Esophagus muscularis mucosa (tissue), 4 donors: ENCODE data around the gene BBLN. TPM values are rescaled to one million over a fixed set of nuclear protein-coding genes. Genes with fewer than 3 reads are reported as not detected.

Source experiments
- DNase-seq: peaks from one replicate; pipeline ENCODE4 v3.0.0-alpha.2; 2017; ENCODE audit errors: extremely low spot score
- H3K27ac ChIP-seq, 4 donors: fragments of 200-600 bp; sonication (generic); replicated peaks in 1 of 4; 1 replicate in 3 of 4; 2 replicates in 1 of 4; pipeline ENCODE4 v1.5.1; 2016 to 2019; ENCODE audit warnings: mild to moderate bottlenecking in 1 of 4
- H3K27me3 ChIP-seq, 4 donors: fragments of 200-600 bp; sonication (generic); one replicate each; pipeline versions ENCODE4 v1.5.1 to v1.6.0; 2016 to 2019
- H3K36me3 ChIP-seq, 4 donors: fragments of 200-600 bp; sonication (generic); one replicate each; pipeline ENCODE4 v1.5.1; 2016 to 2019
- H3K4me1 ChIP-seq, 4 donors: fragments of 200-600 bp; sonication (generic); one replicate each; pipeline ENCODE4 v1.5.1; 2016 to 2019
- H3K4me3 ChIP-seq, 4 donors: fragments of 200-600 bp; sonication (generic); 1 replicate in 2 of 4; 2 replicates in 2 of 4; pipeline ENCODE4 v1.5.1; 2016 to 2019; ENCODE audit warnings: mild to moderate bottlenecking in 4 of 4, moderate library complexity in 1 of 4
- H3K9me3 ChIP-seq, 4 donors: fragments of 200-600 bp; sonication (generic); 1 replicate in 3 of 4; 2 replicates in 1 of 4; pipeline ENCODE4 v1.5.1; 2016 to 2019
- EP300 ChIP-seq: sonication (generic); formaldehyde crosslinking; IDR thresholded peaks from one replicate; pipeline ENCODE4 v1.6.1; 2017; ENCODE audit warnings: antibody characterized with exemption
- POLR2A ChIP-seq: fragments of 450-650 bp; IDR thresholded peaks from one replicate; pipeline ENCODE4 v1.6.1; 2017; ENCODE audit warnings: antibody characterized with exemption, moderate library complexity, mild to moderate bottlenecking, low read depth
- POLR2AphosphoS5 ChIP-seq, 2 donors: sonication (generic); formaldehyde crosslinking; IDR thresholded peaks; one replicate each; pipeline ENCODE4 v1.6.1; 2017; ENCODE audit warnings: antibody characterized with exemption in 2 of 2
- WGBS: methylation state at CpG from one replicate; pipeline ENCODE4 v1.1.5; 2018; 5-methylcytosine and 5-hydroxymethylcytosine counted together
- intact Hi-C: fragments of 100-400 bp; cut with DNase I; formaldehyde crosslinking; loops from one replicate; pipeline ENCODE4 v1.15.1; 2023
- total RNA-seq, 4 donors: library from RNA; depleted of rRNA; stranded (reverse); fragments of >200 nt; gene quantifications; one replicate each; pipeline versions ENCODE4 v1.1.0 to v1.2.1, GENCODE V29; 2016
- TF ChIP-seq, protein P1 (sequence below), 3 experiments: fragments of 200-600 bp in 2 of 3; fragments of 450-650 bp in 1 of 3; sonication (generic) in 2 of 3; IDR thresholded peaks; one replicate each; pipeline ENCODE4 v1.5.1; 2017 to 2019; ENCODE audit warnings: antibody characterized with exemption in 3 of 3, mild to moderate bottlenecking in 2 of 3, moderate library complexity in 1 of 3

BBLN gene
- total RNA-seq, 4 donors from 2014 or later: 132 to 213 (median 148) TPM

DNA sequence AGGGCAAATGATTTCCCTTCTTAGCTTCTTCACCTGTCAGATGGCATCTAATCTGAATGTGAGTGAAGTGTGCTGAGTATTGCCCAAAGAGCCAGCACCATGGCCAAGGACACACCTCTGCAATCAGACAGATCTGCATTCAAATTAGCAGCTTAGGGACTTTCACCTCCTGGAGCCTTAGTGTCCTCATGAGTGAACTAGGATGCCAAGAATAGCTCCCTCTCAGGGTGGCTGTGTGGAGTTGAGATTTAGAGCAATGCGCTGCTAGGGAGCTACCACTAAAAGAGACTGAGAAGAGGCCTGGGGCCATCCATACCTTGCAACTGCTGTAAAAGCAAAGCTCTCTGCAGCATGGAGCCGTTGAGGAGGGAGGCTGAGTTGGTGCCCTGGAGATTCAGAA is 29.9 kb downstream of the BBLN start:
- TF ChIP-seq POLR2AphosphoS5 (IDR thresholded peaks at IDR 0.05) (no peak), POLR2A (no peak), EP300 (no peak)
- TF ChIP-seq, protein P1, sequence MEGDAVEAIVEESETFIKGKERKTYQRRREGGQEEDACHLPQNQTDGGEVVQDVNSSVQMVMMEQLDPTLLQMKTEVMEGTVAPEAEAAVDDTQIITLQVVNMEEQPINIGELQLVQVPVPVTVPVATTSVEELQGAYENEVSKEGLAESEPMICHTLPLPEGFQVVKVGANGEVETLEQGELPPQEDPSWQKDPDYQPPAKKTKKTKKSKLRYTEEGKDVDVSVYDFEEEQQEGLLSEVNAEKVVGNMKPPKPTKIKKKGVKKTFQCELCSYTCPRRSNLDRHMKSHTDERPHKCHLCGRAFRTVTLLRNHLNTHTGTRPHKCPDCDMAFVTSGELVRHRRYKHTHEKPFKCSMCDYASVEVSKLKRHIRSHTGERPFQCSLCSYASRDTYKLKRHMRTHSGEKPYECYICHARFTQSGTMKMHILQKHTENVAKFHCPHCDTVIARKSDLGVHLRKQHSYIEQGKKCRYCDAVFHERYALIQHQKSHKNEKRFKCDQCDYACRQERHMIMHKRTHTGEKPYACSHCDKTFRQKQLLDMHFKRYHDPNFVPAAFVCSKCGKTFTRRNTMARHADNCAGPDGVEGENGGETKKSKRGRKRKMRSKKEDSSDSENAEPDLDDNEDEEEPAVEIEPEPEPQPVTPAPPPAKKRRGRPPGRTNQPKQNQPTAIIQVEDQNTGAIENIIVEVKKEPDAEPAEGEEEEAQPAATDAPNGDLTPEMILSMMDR (IDR thresholded peaks at IDR 0.05): no peak
- WGBS: 96% methylated on average over 2 of the region's 2 CpGs
- H3K27me3 ChIP-seq: no peaks in the 10 kb centered on the region
- H3K4me3 ChIP-seq: peak overlapping the region in 3 of 4 donors; percentile 66 to 99 (median 93)
- H3K9me3 ChIP-seq: no peaks in the 10 kb centered on the region
- no peak for DNase-seq
- H3K4me1 ChIP-seq: peaks cover 23 to 34% (median 31%) of the 10 kb centered on the region in 4 donors
- intact Hi-C loops: no loop called here
- no peak overlapping the region for H3K27ac ChIP-seq
- H3K36me3 ChIP-seq: peaks cover 11 to 49% (median 34%) of the 10 kb centered on the region in 4 donors

DNA sequence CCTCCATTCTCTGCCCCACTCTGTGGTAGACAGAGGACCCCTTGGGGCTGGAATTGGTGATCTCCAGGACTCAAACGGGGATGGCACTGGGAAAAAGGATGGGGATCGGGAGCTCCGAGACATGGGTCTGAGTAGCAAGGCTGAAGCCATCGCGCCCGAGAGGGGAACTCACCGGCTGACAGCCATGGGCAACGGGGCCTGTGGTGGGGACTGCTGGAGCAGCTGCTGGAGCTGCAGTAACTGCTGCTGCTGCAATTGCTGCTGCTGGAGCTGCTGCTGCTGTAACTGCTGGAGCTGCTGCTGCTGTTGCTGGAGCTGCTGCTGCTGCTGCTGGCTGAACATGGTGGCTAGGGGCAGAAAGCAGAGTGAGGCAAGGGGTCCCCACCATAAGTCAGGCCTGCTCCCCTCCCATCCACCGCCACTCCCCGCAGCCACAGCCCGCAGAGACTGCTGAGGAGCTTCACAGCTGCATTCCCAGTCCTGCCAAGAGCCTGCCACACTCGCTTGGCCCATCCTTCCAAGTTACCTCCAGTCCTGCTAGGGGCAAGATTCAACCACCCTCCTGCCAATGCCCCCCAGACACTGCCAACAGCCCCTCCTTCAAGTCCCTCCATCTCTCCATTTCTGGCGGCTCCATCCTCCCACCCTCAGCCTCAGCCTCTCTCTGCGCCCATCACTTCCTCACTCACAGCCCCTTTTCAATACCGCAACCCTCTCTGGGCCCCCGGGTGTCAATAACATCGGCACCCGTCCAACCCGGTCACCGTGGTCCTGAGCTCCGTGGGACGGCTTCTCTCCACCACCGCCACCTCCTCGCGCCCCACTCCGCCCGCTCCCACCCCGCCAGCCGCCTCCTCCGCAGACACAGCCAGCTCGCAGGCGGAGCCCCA is 30.7 kb downstream of the BBLN start:
- Histone ChIP-seq H3K27ac (peak overlapping the region; percentile 86 to 95 (median 91)), H3K4me1 (peaks cover 23 to 34% (median 31%) of the 10 kb centered on the region in 4 donors), H3K9me3 (no peaks in the 10 kb centered on the region), H3K27me3 (no peaks in the 10 kb centered on the region), H3K36me3 (peaks cover 3 to 42% (median 26%) of the 10 kb centered on the region in 4 donors), H3K4me3 (peak overlapping the region; percentile 66 to 99 (median 90))
- intact Hi-C loops: no loop called here
- WGBS: 16% methylated on average over 32 of the region's 32 CpGs
- no peak for DNase-seq
- TF ChIP-seq POLR2AphosphoS5 (IDR thresholded peaks at IDR 0.05): no peak
- TF ChIP-seq EP300: no peak
- TF ChIP-seq, protein P1 (IDR thresholded peaks at IDR 0.05): no peak
- no peak for TF ChIP-seq POLR2A

DNA sequence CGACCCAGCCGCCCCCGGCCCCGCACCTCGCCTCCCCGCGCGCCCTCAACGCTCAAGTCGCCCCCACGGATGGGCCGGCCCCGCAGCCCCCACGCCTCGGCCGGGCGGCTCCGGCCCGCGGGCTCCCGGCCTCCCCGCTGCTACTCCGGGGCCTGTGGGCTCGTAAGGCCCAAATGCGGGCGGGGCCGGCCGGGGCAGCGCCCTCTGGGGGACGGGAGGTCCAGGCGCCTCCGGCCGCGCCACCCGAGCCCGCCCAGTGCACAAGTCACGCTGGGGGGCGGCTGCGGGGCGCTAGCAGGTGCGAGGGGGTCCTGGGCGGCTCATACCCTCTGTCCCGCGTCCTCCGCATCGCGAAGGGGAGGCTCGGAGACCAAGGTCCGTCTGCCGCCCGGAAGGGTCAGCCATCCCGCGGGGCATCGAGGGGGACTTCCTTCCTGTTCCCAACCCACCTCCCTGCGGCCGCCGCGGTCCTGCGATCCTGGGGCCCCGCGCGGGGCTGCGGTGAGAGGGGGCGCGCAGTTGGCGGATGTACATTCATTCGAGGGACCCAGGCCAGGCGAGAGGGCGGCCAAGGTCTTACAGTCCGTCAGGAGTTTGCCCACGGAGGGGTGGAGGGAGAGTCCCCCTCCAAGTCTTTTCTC is 31.5 kb downstream of the BBLN start, which contains the start of gene CIZ1:
Gene CIZ1 (minus strand): TSS at position 167 of the 641 bp plus-strand sequence. CDS start 715 bp downstream, outside the sequence.
- WGBS: under 1% methylated on average over 61 of the region's 71 CpGs
- intact Hi-C loops: no loop called here
- H3K4me1 ChIP-seq: peaks cover 23 to 34% (median 31%) of the 10 kb centered on the region in 4 donors

DNA sequence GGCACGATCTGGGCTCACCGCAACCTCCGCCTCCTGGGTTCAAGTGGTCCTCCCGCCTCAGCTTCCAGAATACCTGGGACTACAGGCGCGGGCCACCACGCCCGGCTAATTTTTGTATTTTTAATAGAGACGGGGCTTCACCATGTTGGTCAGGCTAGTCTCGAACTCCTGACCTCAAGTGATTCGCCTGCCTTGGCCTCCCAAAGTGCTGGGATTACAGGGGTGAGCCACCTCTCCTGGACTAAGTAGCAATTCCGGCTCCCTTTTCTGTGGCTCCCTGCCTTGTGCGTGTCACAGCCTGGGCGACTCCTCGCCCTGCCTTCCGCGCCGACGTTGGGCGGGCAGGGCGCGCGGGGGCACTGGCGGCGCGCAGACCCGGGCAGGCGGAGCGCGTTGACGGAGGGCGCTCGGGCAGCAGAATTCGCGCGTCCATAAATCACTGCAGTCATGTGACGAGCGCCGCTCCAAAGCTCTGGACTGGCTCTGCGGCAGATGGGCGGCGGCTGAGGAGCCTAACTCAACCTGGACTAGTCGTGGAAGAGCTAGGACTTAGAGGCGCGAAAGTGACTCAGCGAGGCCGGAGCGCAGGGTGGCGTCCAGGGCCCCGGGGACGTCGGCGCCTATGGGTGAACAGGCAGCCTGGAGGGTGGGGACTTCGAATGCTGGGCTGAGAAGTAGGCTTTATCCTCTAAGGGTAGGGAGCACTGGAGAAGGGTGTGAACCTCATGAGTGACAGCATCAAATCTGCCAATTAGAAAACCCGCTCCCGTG is 32.7 kb downstream of the BBLN start:
- Histone ChIP-seq H3K4me1 (peaks cover 23 to 34% (median 31%) of the 10 kb centered on the region in 4 donors), H3K9me3 (no peaks in the 10 kb centered on the region), H3K27ac (peak overlapping the region; percentile 86 to 95 (median 91)), H3K27me3 (no peaks in the 10 kb centered on the region), H3K36me3 (peaks cover 0 to 22% (median 15%) of the 10 kb centered on the region in 4 donors), H3K4me3 (peak overlapping the region; percentile 66 to 99 (median 90))
- peak; percentile 74 to 79 for TF ChIP-seq POLR2AphosphoS5 (IDR thresholded peaks at IDR 0.05)
- TF ChIP-seq, protein P1 (IDR thresholded peaks at IDR 0.05): peak; percentile 31 to 65 (median 59)
- TF ChIP-seq EP300: no peak
- DNase-seq: peak; percentile 95
- WGBS: 30% methylated on average over 26 of the region's 56 CpGs
- intact Hi-C loops: no loop called here

More for the DNA sequence above, 31.5 kb downstream of the BBLN start, which contains the start of gene CIZ1:
- peak; percentile 45 to 57 for TF ChIP-seq POLR2AphosphoS5 (IDR thresholded peaks at IDR 0.05)
- TF ChIP-seq EP300: no peak
- TF ChIP-seq POLR2A: peak; percentile 18
- TF ChIP-seq, protein P1 (IDR thresholded peaks at IDR 0.05): peak; percentile 83 to 95 (median 85)
- DNase-seq: peak; percentile 95
- H3K27ac ChIP-seq: peak within 1 kb of the TSS; percentile 86 to 95 (median 91)
- no peaks in the 10 kb centered on the region for H3K27me3 ChIP-seq
- peaks cover 3 to 34% (median 21%) of the 10 kb centered on the region in 4 donors for H3K36me3 ChIP-seq
- H3K9me3 ChIP-seq: no peaks in the 10 kb centered on the region
- H3K4me3 ChIP-seq: peak within 1 kb of the TSS; percentile 66 to 99 (median 90)
